C1 segment of cervical spinal cord (tissue), 14 donors: ENCODE data around the gene FAM135A.
"Not testable (repeated sequence)": the region's sequence is repeated elsewhere in the genome, so short reads cannot be mapped to it uniquely, and the experiment has no call there.

Source experiments
- DNase-seq, 14 donors: peaks; one replicate each; lab custom pipeline; 2025; lab: John Stamatoyannopoulos, UW

FAM135A gene

DNA sequence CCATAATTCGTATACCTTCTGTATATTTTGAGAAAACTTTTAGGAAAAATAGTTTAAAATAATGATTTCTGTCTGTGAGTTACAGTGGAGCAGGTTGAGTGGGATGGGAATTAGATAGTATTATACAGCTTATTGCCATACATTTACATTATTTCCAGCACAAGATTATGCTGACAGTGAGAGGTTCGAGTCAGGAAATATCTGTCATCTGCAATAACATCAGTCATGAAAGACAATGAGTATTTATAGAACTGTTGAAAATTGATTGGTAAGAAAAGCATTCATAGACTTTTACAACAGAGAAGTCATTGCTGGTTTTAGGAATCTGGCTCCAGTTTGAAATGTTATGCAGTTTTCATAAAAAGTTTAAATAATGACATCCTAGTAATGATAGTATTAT, 45.9 kb downstream of the FAM135A start:
- no peak for DNase-seq

DNA sequence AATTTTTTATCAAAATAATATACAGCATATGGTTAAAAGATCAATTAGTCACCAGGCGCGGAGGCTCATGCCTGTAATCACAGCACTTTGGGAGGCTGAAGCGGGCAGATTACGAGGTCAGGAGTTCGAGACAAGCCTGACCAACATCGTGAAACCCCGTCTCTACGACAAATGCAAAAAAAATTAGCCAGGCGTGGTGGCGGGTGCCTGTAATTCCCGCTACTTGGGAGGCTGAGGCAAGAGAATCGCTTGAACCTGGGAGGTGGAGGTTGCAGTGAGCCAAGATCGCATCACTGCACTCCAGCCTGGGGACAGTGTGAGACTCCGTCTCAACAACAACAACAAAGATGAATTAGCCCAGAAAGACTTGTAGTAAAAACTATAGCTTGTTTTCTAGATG, 46.4 kb downstream of the FAM135A start:
- not testable (repeated sequence) for DNase-seq

DNA sequence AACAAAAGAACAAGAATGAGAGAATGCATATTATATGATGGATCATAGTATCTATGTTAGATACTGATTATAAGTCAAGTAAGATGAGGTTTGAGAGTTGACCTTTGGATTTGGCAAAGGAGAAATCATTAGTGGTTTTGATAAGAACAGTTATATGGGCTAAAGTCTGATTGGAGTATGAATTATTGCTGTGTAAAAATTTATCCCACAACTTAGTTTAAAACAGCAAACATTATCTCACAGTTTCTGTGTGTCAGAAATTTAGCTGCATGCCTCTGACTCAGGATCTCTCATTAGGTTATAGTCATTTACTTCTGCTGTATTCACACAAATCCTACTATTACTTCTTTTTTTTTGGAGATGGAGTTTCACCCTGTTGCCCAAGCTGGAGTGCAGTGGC, 56.7 kb downstream of the FAM135A start:
- DNase-seq = no peak

DNA sequence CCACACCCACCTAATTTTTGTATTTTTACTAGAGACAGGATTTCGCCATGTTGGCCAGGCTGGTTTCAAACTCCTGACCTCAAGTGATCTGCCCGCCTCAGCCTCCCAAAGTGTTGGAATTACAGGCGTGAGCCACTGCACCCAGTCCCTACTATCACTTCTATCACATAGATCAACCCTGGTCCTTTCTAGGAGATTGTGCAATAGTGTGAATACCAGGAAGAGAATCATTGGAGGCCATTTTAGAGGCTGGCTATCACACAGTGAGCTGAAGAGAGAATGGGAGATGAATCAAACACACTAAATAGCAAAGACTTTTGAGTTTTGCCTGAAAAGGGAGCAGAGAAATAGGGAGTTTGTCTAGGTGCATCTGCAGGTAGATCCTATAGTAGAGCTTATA, 57.2 kb downstream of the FAM135A start:
- not testable (repeated sequence) for DNase-seq

DNA sequence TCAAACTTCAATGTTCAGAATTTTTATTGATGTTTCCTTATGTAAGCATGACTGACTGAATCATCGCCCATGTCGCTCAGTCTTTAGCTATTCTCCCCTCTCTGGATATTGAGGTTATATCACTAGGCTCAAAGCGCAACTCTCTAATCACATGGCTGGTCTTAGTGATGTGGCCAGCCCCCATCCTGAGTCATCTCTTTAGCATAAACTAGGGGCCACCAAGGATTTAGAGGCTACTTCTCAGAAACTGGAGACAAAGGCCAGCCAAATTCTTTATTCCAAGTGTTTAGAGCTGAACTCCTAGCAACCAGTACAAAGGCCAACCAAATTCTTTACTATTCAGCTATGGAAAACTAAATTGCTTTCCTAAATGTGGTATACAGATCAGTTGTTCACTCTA, 61.4 kb downstream of the FAM135A start:
- DNase-seq = peak in 1 of 14 donors; percentile 3

DNA sequence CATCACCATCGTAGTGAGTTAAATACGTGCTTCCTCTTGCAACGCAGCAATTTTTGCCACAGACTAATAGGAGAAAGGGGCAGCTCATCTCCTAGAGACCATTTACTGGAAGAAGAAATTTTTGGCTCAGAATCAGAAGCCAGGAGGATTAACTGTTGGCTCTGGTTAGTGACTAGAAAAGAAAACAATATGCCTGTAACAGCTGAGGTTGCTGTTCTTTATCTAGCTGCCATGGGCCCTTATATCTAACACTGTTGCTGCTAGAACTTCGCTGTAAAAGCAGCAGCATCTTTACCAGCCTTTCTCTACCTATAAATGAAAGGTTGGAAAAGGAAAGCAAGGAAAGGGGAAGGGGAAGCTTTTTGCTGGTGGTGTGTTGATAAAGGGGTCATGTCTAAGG, 65.9 kb downstream of the FAM135A start:
- peak in 1 of 14 donors; percentile 55 for DNase-seq

DNA sequence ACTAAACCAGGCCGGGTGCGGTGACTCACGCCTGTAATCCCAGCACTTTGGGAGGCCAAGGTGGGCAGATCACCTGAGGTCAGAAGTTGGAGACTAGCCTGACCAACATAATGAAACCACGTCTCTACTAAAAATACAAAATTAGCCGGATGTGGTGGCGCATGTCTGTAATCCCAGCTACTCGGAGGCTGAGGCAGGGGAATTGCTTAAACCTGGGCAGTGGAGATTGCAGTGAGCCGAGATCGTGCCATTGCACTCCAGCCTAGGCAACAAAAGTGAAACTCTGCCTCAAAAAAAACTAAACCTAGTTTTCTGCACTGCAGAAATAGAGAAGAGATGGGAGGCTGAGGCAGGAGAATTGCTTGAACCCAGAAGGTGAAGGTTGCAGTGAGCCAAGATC, 73.3 kb downstream of the FAM135A start:
- DNase-seq = not testable (repeated sequence)

DNA sequence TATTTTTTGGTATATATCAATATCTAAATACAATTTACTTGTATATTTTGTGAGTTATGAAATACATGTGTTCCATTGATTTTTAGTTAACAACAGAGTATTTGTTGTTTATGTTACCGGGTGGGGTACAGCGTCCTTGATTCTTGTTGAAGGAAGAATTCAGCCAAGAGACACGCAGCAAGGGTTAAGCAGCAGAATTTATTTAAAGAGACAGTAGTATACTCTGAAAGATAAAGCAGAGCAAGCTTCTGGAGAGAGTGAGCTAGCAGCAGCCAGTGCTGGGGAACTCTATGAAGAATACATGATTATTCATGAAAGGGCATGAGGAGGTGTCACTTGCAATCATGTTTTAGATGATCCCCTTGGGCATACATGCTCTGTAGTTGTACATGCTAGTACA, 76.1 kb downstream of the FAM135A start:
- no peak for DNase-seq

DNA sequence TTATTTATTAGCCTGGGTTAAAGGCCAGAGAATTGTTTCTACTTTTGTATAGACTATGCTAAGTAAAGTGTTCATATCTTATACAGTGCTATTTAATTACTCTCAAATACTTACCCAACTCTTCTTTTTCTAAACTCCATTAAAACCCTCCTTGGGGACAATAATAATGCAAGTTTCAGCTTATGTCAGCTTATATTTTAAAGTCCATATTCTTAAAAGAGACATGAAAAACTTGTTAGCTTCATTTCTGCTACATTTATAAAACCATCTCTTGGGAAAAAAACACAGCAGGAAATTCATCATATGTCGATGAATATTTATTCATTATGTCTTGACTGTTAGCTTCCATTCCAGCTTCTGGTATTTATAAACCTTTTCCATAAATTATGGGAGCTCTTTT, 81.5 kb downstream of the FAM135A start:
- DNase-seq = no peak

DNA sequence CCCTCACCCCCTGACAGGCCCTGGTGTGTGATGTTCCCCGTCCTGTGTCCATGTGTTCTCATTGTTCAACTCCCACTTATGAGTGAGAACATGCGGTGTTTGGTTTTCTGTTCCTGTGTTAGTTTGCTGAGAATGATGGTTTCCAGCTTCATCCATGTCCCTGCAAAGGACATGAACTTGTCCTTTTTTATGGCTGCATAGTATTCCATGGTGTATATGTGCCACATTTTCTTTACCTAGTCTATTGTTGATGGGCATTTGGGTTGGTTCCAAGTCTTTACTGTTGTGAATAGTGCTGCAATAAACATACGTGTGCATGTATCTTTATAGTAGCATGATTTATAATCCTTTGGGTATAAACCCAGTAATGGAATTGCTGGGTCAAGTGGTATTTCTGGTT, 82.5 kb downstream of the FAM135A start:
- not testable (repeated sequence) for DNase-seq

DNA sequence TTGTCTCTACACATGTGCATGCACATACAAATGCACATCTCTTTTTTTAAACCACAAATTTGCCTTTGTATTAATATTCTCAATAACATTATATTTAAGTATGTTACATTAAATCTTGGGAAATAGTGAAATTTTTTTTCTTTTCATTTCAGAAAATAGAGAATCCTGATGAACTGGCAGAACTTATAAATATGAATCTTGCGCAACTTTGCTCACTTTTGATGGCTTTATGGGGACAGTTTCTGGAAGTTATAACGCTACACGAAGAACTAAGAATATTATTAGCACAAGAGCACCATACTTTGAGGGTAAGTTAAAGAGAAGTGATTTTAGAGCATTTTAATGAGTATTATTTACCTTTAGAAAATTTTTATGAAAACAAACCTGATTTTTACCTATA, 89.2 kb downstream of the FAM135A start:
- DNase-seq = no peak

DNA sequence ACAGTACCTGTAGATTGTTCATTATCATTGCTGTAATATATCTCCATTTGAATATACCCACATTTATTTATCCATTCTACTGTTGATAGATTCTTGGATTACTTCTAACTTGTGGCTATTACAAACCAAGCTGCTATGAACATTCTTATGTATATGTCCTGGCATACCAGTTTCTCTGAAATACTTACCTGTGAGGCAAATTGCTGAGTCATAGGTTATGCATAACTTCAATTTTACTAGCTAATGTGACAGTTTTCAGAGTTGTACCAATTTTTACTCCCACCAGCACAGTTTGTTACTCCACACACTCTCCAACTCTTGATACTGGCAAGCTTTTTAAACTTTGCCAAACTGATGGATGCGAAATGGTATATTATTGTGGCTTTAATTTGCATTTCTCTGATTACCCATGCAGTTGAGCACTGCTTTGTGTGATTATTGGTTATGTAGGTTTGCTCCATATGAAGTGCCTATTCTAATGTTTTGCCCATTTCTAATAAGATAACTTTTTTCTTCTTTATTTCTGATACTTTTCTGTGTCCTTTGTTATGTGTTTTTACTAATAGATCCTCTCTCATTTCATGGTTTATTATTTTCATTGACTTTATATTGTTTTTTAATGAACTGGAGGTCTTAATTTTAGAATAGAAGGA, 90.6 kb downstream of the FAM135A start:
- no peak for DNase-seq

DNA sequence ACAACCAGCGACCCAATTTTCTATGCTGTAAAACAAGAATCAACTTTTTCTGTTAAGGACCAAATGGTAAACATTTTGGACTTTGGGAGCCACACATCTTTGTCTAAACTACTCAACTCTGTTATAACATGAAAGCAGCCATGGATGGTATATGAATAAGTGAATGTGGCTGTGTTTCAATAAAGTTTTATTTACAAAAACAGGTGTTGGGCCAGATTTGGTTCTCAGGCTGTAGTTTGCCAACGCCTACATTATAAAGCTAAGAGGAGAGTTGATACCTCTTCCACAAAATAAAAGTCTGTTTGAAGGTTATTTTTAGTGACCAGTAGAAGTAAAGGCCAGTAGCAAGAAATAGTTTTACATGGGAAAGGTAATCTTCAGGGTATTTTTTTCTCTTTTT, 93.0 kb downstream of the FAM135A start:
- no peak for DNase-seq

DNA sequence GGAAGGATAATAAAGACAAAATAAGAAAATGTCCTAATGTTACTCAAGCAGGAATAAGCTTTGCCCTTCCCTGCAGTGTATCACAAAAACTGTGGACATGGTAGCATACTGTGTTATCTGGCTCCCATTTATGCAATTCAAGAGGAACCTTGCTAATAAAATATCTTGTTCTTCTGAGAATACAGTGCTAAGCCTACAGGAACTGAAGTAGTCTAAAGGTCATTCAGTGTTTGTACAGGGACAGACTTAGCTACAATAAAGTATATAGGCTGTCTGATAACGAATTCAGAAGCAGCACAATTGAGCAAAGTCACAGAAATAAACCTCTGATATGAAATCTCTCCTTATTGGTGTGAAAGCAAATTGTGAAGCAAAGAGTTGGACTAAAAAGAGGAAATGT, 93.9 kb downstream of the FAM135A start:
- no peak for DNase-seq

DNA sequence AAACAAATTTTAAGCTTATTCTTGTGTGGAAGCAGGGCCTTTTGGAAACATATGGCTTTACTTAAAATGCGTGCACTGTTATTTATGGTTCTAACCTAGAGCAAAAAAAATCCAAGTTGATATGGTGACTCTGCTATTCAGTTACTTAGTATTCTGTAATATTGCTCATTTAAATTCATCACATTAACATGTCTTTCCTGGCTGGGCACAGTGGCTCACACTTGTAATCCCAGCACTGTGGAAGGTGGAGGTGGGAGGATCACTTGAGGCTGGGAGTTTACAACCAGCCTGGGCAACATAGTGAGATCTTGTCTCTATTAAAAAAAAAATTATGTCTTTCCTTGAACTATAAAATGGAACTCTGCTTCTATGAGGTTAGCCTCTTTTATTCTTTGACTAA, 95.6 kb downstream of the FAM135A start:
- DNase-seq = no peak

DNA sequence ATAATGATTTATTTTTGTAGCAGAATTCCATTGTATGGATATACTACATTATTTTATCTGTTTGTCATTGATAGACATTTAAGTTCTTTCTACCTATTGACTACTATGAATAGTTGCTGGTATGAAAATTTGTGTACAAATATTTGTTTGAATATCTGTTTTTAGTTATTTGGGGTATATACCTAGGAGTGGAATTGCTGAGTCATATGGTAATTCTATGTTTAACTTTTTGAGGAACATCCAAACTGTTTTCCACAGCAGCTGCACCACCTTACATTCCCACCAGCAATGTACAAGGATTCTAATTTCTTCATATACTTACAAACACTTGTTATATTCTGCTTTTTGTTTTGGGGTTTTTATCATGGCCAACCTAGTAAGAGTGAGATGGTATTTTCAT, 97.3 kb downstream of the FAM135A start:
- DNase-seq = no peak

DNA sequence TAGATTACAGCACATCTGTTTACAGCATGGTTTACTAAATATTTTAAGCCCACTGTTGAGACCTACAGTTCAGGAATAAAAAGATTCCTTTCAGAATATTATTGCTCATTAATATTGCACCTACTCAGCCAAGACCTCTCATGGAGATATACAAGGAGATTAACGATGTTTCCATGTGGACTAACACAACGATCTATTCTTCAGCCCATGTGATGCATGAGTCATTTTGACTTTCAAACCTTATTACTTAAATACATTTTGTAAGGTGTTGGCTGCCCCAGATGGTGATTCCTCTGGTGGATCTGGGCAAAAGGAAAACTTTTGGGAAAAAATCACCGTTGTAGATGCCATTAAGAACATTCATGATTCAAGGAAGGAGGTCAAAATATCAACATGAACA, 105.4 kb downstream of the FAM135A start:
- DNase-seq = no peak

DNA sequence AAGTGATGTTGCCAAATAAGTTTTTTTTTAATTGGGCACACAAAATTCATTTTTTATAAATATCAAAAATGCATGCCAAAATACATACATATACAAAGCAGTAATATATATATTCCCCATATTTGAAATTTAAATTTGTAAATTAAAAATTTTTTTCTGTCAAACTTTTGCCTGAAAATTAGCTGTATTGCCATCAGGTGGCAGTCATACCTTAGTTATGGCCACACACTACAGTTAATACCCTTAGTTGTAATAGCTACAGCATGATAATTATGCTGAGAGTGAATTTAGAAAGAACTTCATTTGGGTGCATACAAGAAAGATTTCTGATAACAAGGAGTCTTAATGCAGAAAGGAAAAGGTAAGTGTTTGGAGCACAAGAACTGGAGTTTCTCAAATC, 107.3 kb downstream of the FAM135A start:
- DNase-seq = no peak

DNA sequence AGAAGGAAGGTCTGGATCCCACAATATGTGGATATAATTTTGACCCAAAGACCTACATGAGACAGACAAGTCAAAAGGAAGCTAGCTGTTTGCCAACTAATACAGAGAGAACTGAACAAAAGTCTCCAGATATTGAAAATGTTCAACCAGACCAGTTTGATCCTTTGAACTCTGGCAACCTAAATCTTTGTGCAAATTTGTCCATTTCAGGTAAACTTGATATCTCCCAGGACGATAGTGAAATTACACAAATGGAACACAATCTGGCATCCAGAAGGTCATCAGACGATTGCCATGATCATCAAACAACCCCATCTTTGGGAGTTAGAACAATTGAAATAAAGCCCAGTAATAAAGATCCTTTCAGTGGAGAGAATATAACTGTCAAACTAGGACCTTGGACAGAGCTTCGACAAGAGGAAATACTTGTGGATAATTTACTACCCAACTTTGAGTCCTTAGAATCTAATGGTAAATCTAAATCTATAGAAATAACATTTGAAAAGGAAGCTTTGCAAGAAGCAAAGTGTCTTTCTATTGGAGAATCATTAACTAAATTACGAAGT, 111.5 kb downstream of the FAM135A start:
- no peak for DNase-seq

DNA sequence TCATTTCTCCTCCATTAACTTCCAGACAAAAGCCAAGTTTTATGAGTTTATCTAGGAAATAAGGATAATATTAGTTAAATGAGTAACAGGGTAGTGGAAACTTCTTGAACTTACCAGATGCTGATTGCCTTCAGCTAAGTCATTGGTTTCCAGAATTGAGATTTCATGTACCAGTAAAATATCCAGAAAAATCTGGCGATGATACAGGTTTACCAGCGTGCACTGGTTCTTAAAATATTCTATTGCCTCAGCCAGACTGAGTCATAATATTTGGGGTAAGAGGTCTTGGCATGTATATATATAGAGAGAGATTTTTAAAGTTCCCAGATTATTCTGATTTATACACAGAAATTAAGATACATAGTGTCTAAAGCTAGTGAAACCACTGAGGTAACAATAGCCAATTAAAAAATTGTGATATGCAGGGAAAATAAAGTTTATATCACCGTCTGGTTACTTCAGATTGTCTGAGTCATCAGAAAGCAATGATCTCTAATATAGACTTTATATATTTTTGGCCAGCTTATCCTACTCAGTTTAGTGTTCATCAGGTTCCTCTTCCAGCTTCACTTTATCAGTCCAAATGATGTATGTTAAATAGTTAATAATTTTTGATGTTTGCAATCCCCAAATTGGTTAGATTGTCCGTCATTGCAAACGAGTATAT, 113.9 kb downstream of the FAM135A start:
- no peak for DNase-seq

DNA sequence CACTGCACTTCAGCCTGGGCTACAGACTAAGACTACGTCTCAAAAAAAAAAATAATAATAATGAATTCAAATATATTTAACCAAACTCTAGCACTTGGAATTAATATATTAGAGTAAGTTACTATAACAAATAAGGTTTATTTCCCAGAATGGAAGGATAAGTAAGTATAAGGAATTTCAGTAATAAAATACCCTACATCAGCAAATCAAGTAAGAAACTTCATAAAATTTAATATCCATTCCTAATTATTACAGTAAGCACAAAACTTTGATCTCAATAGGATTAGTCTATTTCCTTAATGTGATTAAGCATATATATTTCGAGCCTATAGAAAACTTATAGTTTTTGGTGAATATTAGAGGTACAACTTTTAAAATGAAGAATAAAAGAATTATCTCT, 116.7 kb downstream of the FAM135A start:
- DNase-seq = no peak

DNA sequence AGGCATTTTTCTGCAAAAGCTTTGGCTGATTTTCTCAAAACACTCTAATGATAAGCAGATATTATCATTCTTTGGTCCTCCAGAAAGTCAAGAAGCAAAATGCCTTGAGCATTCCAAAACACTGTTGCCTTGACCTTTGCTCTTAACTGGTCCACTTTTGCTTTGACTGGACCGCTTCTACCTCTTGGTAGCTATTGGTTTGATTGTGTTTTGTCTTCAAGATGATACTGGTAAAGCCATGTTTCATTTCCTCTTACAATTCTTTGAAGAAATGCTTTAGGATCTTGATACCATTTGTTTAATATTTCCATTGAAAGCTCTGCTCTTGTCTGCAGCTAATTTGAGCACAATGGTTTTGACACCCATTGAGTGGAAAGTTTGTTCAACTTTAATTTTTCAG, 117.8 kb downstream of the FAM135A start:
- DNase-seq = no peak

DNA sequence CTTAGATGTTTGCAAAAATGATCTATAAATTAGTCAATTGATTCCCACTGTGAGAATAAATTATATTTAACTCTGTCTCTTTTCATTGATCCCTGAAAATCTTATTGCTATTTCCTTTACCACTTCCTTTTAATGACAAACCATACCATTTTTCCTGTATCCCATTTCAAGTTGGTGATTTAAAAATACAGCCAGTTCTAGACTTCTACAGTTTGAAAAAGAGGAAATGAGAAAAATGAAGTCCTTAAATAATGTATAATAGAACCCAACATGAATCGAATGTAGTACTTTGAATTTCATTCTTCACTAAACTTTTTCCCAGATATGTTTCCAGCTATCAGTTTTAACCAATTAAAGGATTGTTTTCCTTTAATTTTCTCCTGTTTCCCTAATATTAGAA, 124.0 kb downstream of the FAM135A start:
- DNase-seq = no peak
